Stimulated activated CD4-positive, alpha-beta T cell treated with anti-CD3 and anti-CD28 coated beads, TNF-alpha, amount 100 ng/mL, for 4 hours (primary cell): Measurements from ENCODE around the gene NCBP2L.
"Not testable (repeated sequence)": the region's sequence is repeated elsewhere in the genome, so short reads cannot be mapped to it uniquely, and the experiment has no call there.

Experiments
- DNase-seq, 3 experiments: peaks; one replicate each; pipeline ENCODE4 v3.0.0-alpha.2; 2020; ENCODE audit warnings: low read depth in 3 of 3

The NCBP2L gene

DNA sequence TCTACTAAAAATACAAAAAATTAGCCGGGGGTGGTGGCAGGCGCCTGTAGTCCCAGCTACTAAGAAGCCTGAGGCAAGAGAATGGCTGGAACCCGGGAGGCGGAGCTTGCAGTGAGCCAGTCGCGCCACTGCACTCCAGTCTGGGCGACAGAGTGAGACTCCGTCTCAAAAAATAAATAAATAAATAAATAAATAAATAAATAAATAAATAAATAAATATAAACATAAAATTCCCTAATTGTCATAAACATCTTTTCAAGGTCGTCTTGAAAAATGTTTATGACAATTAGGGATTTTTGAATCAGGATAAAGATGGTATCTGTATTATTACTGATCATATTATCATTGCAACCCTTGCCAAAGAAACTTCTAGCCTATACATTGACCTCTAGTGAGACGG, 32.5 kb downstream of the NCBP2L start:
- not testable (repeated sequence) for DNase-seq

- no peak for DNase-seq
Measured at GRCh38 chrX:107818900-107819521, 41.5 kb downstream of the NCBP2L start.

DNA sequence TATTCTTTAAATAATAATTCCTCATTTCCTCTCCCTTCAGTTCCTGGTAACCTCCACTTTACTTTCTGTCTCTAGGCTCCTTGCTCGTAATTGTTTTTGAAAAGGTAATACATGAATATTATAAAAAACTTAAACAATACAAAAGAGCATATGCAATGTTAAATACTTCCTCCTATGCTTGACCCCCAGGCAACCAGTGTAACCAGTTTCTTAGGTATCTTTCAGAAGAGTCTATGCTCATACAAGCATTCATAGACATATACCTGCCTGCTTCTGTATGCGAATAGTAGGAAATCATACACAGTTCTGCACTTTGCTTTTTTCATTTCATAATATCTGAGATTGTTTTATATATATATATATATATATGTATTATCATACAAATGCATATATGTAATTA, 45.5 kb downstream of the NCBP2L start:
- DNase-seq, result no peak

GRCh38 chrX:107823456-107823855, 45.9 kb downstream of the NCBP2L start:
- no peak for DNase-seq

DNA sequence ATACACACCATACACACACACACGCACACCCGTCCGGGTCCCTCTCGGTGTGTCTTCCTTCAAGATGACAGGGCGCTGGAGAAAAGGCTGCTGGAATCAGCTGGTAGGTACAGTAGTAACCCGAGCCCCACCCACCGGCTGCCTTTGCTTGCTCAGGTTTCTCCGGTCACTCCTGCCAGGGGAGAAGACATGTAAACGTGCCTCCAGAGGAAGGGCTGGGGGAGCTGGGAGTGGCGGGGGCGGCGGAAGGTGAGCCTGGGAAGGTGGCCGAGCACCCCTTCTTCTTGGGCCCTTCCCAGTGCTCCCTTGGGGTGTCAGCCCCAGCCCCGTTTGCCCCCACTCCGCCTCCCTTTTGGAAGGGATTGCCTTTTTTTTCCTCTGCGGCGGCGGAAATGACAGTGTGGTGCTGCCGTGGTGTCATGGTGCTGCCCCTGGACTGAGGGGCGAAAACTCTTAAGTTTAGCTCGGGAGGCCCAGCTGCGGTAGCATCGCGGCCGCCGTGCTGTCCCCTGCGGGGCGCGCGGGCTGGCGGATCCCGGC, 48.2 kb downstream of the NCBP2L start, which contains the start of gene MID2:
Gene MID2, plus strand, starts transcription at position 169 of the 540 bp plus-strand sequence. CDS start 561 bp downstream, outside the sequence.
- peak in 2 of 3 experiments; percentile 10 to 15 for DNase-seq

- peak in 2 of 3 experiments; percentile 2 to 8 for DNase-seq
Measured at GRCh38 chrX:107826238-107827029, 48.9 kb downstream of the NCBP2L start.

- DNase-seq, result no peak
Measured at GRCh38 chrX:107827030-107827831, 49.7 kb downstream of the NCBP2L start.

GRCh38 chrX:107827852-107828251, 50.3 kb downstream of the NCBP2L start:
- DNase-seq, result no peak

GRCh38 chrX:107829878-107830277, 52.3 kb downstream of the NCBP2L start:
- no peak for DNase-seq

DNA sequence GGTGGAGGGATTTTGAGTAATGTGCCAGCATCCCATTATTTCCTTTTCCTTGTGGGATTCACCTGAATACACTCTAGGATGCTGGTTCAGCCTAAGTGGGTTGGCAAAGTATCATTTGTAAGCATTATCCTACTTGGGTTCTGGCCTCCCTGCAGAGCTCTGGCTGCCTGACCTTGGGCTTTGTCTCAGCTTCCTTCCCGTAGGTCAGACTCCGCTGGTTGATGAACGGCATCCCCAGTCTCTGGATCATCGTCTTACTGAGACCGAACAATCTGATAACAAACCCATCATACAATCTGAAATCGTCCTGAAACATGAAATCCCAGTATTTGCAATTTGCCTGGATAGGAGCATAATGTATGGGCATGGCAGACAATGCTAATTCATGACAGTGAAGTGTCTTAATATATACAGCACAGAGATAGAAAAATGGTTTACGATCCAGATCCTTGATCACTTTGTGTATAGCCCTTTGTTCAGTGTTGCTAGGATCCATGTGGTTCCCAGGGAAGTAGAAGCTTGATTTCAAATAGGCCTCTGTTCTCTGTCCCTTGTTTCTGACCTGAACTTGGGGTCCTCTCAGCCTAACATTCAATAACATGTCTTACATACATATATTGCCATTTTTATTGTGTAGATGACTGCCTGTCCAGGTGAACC, 53.7 kb downstream of the NCBP2L start:
- no peak for DNase-seq

GRCh38 chrX:107834275-107835201, 57.0 kb downstream of the NCBP2L start:
- DNase-seq, result no peak

DNA sequence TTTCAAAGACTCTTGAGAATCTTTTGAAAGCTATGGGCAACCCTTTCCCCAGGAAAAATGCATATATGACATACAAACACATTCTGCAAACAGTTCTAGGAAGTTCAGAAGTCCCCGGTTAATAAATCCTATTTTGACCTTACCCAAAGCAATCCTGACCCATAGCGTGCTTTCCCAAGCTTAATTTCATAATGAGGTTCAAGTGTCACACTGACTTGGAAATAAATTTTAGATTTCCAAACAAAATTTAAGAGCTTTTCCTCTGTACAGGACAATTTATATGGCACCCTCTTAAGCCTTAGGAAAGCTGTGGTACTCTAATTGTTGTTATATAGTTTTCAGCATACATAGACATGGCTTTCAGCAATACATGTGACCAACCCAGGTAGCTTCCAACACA, 59.4 kb downstream of the NCBP2L start:
- DNase-seq, result no peak

DNA sequence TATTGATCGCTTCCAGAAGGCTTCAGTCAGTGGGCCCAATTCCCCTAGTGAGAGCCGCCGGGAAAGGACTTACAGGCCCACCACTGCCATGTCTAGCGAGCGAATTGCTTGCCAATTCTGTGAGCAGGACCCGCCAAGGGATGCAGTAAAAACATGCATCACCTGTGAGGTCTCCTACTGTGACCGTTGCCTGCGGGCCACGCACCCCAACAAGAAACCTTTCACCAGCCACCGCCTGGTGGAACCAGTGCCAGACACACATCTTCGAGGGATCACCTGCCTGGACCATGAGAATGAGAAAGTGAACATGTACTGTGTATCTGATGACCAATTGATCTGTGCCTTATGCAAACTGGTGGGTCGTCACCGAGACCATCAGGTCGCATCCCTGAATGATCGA, 63.4 kb downstream of the NCBP2L start:
- no peak for DNase-seq

DNA sequence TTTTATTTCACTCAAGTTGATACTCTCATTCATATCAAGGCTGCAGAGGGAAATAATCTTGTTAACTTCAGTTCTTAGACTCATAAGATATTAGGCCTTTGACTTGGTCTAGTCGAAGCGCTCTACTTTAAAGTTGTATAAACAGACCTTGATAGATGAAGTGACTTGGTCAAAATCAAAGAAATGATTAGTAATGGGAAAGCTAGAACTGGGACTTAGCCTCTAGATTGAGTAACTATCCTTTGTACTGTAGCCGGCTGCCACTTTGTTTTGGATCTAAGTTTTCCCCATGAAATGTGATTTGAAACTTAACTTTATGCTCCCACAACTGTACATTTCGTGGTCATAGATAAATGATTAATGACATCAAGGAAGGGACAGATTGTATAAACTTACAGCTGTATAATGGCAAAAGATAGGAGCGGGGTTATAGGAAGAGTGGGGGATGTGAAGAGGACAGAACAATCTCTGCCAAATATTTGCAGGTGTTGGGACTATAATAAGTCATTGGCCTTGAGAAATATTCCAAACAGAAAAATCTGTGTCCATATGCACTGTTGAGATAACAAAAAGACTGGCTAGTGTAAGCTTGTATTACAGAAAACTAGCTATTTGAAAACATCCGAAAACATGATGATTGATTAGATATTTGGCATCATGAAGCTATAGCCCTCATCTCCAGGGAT, 65.3 kb downstream of the NCBP2L start:
- DNase-seq, result no peak
